ENCODE results near the gene DCAF17. TPM values are rescaled to one million over a fixed set of nuclear protein-coding genes. Genes with fewer than 3 reads are reported as not detected.

Gene DCAF17
- total and polyA plus RNA-seq, 2 of the 13 experiments (the other 11 are each of a cell fraction or from before 2014, with no cell fraction given) = 13.7 to 30.0 TPM

DNA sequence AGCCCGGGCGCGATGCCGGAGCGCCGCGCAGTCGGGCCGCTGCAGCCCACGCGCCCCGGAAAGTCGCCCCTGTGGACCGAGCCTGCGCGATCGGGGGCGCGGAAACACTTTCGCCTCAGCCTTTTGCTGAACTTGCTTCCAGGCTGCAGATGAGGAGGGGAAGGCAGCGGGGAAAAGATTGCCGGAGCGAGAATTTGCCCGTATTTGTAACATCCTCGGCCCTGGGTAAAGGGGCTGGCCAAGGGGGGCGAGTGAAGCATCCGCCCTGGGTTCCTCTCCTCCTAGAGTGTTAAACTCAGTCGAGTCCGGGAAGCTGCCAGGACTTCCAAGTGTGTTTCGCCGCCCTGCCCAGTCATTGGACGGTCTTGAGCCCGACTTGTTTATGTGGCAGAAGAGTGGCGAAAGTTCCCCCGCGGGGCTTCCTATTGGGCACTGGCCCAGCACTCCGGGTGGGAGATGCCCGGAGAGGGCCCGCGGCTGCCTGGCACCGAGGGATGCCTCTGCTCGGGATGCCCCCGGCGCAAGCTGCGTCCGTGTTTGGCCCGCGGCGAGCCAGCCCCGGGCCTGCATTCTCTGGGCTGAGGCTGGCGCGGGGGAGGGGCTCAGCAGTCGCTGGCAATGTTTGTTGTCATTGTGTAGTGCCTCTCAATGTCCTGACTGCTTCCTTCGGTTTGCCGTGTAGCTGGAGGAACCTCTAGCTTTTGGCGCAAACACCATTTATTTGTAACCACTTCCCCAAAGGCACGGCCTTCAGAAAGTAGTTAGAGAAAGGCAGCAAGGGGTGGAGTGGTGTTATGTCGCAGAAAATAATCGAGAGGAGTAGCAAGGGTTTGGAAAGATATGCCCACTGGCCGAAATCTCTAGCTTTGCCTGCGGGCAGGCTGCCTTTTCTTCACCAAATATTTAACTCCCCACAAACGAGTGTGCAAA, 89.3 kb downstream of the DCAF17 start (continued):
- TF ChIP-seq, protein P1, sequence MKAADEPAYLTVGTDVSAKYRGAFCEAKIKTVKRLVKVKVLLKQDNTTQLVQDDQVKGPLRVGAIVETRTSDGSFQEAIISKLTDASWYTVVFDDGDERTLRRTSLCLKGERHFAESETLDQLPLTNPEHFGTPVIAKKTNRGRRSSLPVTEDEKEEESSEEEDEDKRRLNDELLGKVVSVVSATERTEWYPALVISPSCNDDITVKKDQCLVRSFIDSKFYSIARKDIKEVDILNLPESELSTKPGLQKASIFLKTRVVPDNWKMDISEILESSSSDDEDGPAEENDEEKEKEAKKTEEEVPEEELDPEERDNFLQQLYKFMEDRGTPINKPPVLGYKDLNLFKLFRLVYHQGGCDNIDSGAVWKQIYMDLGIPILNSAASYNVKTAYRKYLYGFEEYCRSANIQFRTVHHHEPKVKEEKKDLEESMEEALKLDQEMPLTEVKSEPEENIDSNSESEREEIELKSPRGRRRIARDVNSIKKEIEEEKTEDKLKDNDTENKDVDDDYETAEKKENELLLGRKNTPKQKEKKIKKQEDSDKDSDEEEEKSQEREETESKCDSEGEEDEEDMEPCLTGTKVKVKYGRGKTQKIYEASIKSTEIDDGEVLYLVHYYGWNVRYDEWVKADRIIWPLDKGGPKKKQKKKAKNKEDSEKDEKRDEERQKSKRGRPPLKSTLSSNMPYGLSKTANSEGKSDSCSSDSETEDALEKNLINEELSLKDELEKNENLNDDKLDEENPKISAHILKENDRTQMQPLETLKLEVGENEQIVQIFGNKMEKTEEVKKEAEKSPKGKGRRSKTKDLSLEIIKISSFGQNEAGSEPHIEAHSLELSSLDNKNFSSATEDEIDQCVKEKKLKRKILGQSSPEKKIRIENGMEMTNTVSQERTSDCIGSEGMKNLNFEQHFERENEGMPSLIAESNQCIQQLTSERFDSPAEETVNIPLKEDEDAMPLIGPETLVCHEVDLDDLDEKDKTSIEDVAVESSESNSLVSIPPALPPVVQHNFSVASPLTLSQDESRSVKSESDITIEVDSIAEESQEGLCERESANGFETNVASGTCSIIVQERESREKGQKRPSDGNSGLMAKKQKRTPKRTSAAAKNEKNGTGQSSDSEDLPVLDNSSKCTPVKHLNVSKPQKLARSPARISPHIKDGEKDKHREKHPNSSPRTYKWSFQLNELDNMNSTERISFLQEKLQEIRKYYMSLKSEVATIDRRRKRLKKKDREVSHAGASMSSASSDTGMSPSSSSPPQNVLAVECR (CRISPR knock-in tag; IDR thresholded peaks at IDR 0.05; ENCODE audit: borderline replicate concordance) = no peak
- no peak for TF ChIP-seq ZNF607 (CRISPR knock-in tag; IDR thresholded peaks at IDR 0.05; ENCODE audit: borderline replicate concordance)
- TF ChIP-seq ZNF709 (CRISPR knock-in tag; IDR thresholded peaks at IDR 0.05) = peak; percentile 67; the same call in 1 of the 2 replicates
- peak; percentile 36; the same call in 1 of the 2 replicates for TF ChIP-seq ZSCAN20 (CRISPR knock-in tag; IDR thresholded peaks at IDR 0.05; ENCODE audit: borderline replicate concordance)
- peak; percentile 33 for TF ChIP-seq IKZF4 (CRISPR knock-in tag; IDR thresholded peaks at IDR 0.05; ENCODE audit: borderline replicate concordance, low read depth, not compliant biosample characterization)
- 0 out of 2 replicates have a peak, but pooled peaks have one; percentile 18 for TF ChIP-seq HES4 (CRISPR knock-in tag; IDR thresholded peaks at IDR 0.05; ENCODE audit: borderline replicate concordance)
- TF ChIP-seq CBFB (CRISPR knock-in tag; IDR thresholded peaks at IDR 0.05) = no peak
- TF ChIP-seq ZNF230 (CRISPR knock-in tag; IDR thresholded peaks at IDR 0.05) = 0 out of 2 replicates have a peak, but pooled peaks have one; percentile 28
- TF ChIP-seq, protein P2, sequence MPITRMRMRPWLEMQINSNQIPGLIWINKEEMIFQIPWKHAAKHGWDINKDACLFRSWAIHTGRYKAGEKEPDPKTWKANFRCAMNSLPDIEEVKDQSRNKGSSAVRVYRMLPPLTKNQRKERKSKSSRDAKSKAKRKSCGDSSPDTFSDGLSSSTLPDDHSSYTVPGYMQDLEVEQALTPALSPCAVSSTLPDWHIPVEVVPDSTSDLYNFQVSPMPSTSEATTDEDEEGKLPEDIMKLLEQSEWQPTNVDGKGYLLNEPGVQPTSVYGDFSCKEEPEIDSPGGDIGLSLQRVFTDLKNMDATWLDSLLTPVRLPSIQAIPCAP (CRISPR knock-in tag; IDR thresholded peaks at IDR 0.05; ENCODE audit: low read depth) = no peak
- TF ChIP-seq FOXC1 (CRISPR knock-in tag; IDR thresholded peaks at IDR 0.05; ENCODE audit: borderline replicate concordance) = 0 out of 2 replicates have a peak, but pooled peaks have one; percentile 48
- no peak for TF ChIP-seq TCF12 (IDR thresholded peaks at IDR 0.05)
- no peak for TF ChIP-seq TCF12 (CRISPR knock-in tag; IDR thresholded peaks at IDR 0.05)
- TF ChIP-seq ZNF274 (CRISPR knock-in tag; IDR thresholded peaks at IDR 0.05) = no peak; the same call in 1 of the 2 replicates
- peak; percentile 15; the same call in 1 of the 2 replicates for TF ChIP-seq AHR (CRISPR knock-in tag; IDR thresholded peaks at IDR 0.05)
- TF ChIP-seq FIP1L1 (IDR thresholded peaks at IDR 0.05; ENCODE audit: borderline replicate concordance, insufficient read depth, low read depth, low read length) = no peak
- TF ChIP-seq ZNF207 (IDR thresholded peaks at IDR 0.05; ENCODE audit: borderline replicate concordance) = no peak
- no peak for TF ChIP-seq SOX6 (IDR thresholded peaks at IDR 0.05)
- TF ChIP-seq SOX6 (CRISPR knock-in tag; IDR thresholded peaks at IDR 0.05) = peak; percentile 31; the same call in 1 of the 2 replicates
- TF ChIP-seq ZMAT3 (CRISPR knock-in tag; conservative IDR thresholded peaks at IDR 0.05) = 0 out of 2 replicates have a peak, but pooled peaks have one; percentile 38
- TF ChIP-seq HDAC2 (CRISPR knock-in tag; IDR thresholded peaks at IDR 0.05) = no peak
- TF ChIP-seq HMG20B (CRISPR knock-in tag; conservative IDR thresholded peaks at IDR 0.05) = no peak
- 0 out of 2 replicates have a peak, but pooled peaks have one; percentile 64 for TF ChIP-seq ZNF790 (CRISPR knock-in tag; IDR thresholded peaks at IDR 0.05; ENCODE audit: borderline replicate concordance)
